ENCODE data around the gene EPM2AIP1.
"Not testable (repeated sequence)": the region's sequence is repeated elsewhere in the genome, so short reads cannot be mapped to it uniquely, and the experiment has no call there.

Gene EPM2AIP1

DNA sequence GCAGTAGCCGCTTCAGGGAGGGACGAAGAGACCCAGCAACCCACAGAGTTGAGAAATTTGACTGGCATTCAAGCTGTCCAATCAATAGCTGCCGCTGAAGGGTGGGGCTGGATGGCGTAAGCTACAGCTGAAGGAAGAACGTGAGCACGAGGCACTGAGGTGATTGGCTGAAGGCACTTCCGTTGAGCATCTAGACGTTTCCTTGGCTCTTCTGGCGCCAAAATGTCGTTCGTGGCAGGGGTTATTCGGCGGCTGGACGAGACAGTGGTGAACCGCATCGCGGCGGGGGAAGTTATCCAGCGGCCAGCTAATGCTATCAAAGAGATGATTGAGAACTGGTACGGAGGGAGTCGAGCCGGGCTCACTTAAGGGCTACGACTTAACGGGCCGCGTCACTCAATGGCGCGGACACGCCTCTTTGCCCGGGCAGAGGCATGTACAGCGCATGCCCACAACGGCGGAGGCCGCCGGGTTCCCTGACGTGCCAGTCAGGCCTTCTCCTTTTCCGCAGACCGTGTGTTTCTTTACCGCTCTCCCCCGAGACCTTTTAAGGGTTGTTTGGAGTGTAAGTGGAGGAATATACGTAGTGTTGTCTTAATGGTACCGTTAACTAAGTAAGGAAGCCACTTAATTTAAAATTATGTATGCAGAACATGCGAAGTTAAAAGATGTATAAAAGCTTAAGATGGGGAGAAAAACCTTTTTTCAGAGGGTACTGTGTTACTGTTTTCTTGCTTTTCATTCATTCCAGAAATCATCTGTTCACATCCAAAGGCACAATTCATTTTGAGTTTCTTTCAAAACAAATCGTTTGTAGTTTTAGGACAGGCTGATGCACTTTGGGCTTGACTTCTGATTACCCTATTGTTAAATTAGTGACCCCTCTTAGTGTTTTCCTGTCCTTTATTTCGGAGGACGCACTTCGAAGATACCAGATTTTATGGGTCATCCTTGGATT, 674 bp upstream of the EPM2AIP1 start, which contains the start of gene MLH1:
Gene MLH1, plus strand, starts transcription at position 193 of the 958 bp plus-strand sequence. Its CDS starts 30 bp downstream, at position 223.
- in situ Hi-C loops (cut with MboI; ENCODE audit: low sequenced_read_pairs): no loop called here

DNA sequence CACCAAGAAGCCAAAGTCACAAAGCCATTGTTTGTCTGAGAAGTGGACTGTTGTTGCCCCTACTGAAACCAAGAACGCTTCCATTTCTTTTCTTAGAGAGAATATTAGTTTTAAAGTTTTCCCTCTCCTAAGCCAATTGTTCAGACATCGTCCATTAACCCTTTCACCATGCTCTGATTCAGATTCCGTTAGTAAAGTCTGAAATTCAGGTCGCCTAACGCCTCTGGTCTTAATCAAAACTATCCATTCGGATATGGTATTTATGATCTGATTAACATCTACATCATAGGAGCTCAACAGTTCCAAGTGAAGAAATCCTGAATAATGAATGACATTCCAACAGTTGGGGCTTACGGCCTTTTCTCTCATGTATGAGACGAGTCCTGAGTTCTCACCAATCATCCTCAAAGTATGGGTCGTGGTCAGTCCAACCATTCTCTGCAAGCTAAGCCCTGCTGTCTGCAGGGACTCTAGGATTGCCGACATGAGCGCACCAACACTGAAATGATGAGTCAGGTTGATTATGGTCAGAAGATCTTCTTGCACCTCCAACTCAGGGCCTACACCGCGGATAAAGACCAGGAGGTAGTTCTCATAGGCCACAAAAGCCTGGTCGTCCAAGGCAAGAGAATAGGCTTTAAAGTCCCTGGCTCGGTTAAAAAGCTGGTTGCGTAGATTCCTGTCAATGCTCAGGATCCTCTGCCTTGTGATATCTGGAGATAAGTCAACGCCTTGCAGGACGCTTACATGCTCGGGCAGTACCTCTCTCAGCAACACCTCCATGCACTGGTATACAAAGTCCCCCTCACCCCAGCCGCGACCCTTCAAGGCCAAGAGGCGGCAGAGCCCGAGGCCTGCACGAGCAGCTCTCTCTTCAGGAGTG, 767 bp downstream of the EPM2AIP1 start:
- in situ Hi-C loops (cut with MboI; ENCODE audit: low sequenced_read_pairs): no loop called here

DNA sequence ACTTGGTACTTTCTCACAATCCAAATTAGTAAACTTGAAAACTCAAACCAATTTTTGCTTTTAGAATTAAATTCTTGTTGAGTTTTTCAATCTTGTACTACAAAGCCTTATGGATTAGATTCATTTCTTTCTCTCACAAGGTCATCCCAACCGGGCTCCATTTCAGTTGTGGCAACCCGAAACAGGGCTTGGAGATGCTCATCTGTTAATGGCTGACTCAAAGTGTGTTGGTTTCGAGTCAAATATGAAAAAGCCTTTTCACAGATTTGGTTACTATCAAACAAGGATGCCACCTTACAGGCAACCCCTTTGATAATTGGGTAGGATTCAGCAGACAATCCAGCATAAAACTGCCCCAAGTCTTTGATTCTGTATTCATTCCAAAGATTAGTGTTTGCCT, 1.8 kb downstream of the EPM2AIP1 start:
- in situ Hi-C loops (cut with MboI; ENCODE audit: low sequenced_read_pairs): no loop called here

DNA sequence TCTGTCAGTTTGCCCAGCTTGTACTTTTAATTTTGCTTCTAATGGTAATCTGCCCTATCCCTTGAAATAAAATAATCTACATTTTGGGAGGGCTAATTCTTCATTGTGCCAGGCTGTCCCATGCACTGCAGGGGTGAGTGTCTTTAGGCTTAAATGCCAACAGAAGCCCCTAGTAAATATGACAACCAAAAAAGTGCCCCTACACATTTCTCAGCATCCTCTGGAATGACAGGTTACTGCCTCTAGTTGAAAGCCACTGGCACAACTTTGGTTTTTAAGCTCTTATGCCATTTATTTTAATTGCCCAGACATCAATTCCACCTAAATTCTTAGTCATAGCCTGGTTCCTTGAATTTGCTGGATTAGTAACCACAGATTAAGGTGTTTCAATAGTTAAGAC, 3.4 kb downstream of the EPM2AIP1 start:
- in situ Hi-C loops (cut with MboI; ENCODE audit: low sequenced_read_pairs): no loop called here

DNA sequence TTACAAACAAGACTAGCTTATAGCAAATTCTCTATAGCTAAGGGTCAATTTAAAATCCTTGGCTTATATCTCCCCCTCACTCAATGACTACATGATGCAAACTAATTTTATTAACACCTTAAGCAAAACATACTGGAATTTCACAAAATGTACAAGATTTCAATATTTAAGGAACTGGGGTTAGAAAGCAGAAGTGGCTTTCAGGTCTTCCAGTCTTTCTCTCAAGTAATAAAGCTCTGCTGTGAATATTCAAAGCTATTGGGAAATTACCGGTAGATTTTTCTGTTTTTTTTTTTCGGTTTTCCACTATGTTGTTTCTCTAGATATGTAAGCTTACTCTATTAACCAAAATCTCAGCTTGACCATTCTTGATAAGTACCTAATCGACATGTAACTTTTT, 3.9 kb downstream of the EPM2AIP1 start:
- in situ Hi-C loops (cut with MboI; ENCODE audit: low sequenced_read_pairs): no loop called here

DNA sequence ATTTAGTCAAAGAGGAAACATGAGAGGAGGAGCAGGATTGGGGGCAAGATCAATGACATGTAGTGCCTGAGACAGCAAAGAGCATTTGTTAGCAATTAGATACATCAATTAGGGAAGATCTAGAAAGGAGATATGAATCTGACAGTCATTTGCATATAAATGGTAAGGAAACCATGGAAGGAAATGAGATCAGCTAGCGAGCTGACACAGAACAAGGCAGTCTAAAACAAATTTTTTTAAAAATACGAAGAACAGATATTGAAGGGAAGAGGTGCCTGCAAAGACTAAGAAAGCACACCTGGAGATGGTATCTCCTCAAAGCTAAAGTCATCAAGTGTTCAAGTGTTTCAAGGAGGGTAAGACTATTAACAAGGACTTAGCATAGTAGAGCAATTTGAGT, 4.6 kb downstream of the EPM2AIP1 start:
- in situ Hi-C loops (cut with MboI; ENCODE audit: low sequenced_read_pairs): no loop called here

DNA sequence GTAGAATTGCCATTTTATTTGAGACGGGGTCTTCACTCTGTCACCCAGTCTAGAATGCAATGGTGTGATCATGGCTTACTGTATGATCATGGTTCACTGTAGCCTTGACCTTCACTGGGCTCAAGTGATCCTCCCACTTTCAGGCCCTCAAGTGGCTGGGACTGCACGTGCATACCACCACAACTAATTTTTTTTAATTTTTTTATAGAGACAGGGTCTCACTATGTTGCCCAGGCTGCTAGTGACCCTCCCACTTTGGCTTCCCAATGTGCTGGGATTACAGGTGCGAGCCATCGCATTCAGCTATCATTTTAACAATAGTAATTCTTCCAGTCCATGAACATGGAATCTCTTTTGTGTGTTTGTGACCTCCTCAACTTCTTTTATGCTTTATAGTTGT, 11.9 kb downstream of the EPM2AIP1 start:
- in situ Hi-C loops (cut with MboI; ENCODE audit: low sequenced_read_pairs): no loop called here

DNA sequence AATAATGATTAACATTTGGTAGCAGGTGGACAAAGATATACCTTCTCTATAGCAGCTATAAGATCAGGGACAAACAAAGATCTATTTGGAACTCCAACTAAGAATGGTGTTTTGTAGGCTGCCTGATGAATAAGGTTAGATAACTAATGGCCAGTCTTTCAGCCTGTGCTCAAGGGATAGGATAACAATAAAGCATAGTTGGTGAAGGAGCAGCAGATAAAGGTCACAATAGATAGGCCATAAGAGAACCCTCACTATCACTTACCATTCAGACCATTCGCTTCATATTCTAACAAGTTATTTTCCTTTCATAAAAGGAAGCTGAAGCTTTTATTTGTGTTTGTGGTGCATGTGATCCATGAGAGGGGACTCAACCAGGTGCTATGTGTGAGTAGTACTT, 19.8 kb downstream of the EPM2AIP1 start:
- in situ Hi-C loops (cut with MboI; ENCODE audit: low sequenced_read_pairs): no loop called here

DNA sequence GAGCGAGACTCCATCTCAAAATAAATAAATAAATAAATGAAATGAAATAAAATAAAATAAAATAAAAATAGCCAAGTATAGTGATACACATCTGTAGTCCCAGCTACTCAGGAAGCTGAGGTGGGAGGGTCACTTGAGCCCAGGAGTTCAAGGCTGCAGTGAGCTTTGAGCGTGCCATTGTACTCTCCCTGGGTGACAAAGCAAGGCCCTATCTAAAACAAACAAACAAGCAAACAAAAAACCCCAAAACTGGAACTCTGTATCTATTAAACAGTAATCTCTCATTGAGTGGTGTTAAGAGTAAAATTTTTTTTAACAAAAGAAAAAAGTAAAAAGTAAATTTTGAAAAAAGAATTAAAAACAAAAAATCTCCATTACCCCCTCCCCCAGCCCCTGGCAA, 20.8 kb downstream of the EPM2AIP1 start:
- in situ Hi-C loops (cut with MboI; ENCODE audit: low sequenced_read_pairs): no loop called here

DNA sequence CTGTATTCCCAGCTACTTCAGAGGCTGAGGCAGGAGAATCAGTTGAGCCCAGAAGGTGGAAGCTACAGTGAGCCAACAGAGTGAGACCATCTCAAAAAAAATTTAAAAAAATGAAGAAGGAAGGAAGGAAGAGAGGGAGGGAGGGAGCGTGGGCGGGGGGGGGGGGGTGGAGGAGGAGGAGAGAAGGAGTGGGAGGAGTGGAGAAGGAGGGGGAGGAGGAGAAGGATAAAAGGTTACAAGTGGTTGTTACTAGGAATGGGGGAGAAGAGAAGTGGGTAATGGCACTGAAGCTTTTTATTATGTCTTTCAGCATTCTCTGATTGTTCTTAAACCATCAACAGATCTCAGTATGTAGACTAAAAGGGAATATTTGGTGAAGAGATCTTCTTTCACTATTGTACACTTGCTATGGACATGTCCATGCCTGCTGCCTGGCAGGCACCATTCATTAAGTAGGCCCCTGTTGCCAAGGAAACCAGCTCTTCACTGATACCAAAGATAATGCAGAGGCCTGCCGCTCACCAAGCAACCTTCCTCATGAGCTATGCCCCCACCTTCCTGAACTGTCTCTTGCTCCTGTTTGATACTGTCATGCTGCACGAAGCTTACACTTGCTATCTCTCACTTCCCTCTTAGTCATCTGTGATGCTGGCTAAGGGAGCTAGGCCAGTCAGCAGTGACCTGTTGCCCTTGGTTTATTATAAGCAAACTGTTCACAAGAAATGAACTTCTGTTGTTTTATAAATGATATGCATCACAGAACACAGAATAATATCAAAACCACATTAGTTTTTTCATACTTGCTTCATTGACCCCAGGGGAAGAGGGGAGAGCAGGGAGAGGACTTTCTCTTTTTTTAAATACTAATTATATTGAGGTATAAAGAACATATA, 23.1 kb downstream of the EPM2AIP1 start:
- in situ Hi-C loops (cut with MboI; ENCODE audit: low sequenced_read_pairs): no loop called here

DNA sequence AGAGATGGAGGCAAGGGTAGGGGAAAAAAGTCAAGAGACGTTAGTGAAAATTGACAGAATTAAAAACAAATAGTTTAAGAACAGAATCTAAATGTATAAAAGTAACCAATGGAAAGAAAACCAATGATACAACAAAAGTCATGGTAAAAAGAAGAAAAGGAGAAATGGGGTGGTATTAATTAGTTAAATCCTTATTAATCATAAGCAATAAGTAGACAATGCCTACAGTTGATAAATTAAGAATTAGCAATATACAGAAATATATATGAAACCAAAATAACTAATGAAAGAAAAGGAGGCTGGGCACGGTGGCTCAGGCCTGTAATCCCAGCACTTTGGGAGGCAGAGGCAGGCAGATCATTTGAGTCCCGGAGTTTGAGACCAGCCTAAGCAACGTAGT, 23.8 kb downstream of the EPM2AIP1 start:
- in situ Hi-C loops (cut with MboI; ENCODE audit: low sequenced_read_pairs): no loop called here

DNA sequence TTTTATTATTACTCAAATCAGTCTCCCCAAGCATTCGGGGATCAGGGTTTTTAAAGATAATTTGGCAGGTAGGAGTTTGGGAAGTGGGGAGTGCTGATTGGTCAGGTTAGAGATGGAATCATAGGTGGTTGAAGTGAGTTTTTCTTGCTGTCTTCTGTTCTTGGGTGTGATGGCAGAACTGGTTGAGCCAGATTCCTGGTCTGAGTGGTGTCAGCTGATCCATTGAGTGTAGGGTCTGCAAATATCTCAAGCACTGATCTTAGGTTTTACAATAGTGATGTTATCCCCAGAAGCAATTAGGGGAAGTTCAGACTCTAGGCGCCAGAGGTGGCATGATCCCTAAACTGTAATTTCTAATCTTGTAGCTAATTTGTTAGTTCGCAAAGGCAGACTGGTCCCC, 27.5 kb downstream of the EPM2AIP1 start:
- in situ Hi-C loops (cut with MboI; ENCODE audit: low sequenced_read_pairs): no loop called here

DNA sequence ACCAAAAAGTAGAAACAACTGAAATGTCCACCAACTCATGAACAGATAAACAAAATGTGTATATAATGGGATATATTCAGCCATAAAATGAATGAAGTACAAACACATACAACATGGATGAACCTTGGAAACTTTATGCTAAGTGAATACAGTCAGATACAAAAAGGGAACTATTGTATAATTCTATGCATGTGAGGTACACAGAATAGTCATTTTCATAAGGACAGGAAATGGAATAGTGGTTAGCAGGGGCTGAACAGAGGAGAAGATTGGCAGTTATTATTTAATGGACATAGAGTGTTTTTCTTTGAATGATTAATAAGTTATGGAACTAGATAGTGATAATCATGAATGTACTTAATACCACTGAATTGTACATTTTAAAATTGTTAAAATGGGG, 28.1 kb downstream of the EPM2AIP1 start:
- in situ Hi-C loops (cut with MboI; ENCODE audit: low sequenced_read_pairs): no loop called here

DNA sequence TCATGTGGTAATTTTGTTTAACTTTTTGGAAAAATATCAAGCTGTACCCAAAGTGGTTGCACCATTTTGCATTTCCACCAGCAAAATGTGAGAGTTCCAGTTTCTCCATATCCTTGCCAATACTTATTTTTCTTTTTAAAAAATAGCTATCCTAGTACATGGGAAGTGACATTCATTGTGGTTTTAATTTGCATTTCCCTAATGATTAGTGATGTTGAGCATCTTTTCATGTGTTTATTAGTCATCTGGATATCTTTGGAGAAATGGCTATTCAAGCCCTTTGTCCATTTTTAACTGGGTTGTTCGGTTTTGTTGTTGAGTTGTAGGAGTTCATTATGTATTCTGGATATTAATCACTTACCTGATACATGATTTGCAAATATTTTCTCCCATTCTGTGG, 28.6 kb downstream of the EPM2AIP1 start:
- in situ Hi-C loops (cut with MboI; ENCODE audit: low sequenced_read_pairs): no loop called here

DNA sequence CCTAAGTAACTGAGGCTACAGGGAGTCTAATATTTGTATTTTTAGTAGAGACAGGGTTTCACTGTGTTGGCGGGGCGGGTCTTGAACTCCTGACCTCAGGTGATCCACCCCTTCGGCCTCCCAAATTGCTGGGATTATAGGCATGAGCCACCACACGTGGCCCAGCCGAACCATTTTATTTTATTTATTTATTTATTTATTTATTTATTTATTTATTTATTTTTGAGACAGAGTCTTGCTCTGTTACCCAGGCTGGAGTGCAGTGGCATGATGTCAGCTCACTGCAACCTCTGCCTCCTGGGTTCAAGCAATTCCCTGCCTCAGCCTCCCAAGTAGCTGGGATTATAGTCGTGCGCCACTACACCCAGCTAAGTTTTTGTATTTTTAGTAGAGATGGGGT, 29.9 kb downstream of the EPM2AIP1 start:
- in situ Hi-C loops (cut with MboI; ENCODE audit: low sequenced_read_pairs): not testable (repeated sequence)

DNA sequence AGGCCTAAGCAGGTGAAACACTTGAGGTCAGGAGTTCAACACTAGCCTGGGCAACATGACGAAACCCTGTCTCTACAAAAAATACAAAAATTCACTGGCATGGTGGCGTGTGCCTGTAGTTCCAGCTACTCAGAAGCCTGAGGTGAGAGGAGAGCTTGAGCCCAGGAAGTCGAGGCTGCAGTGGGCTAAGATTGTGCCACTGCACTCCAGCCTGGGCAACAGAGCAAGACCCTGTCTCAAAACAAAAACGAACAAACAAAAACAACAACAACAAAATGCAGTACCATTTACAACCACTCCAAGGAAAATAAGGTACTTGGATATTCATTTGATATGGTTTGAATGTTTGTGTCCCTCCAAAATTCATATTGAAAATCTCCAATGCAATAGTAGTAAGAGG, 32.4 kb downstream of the EPM2AIP1 start:
- in situ Hi-C loops (cut with MboI; ENCODE audit: low sequenced_read_pairs): no loop called here

DNA sequence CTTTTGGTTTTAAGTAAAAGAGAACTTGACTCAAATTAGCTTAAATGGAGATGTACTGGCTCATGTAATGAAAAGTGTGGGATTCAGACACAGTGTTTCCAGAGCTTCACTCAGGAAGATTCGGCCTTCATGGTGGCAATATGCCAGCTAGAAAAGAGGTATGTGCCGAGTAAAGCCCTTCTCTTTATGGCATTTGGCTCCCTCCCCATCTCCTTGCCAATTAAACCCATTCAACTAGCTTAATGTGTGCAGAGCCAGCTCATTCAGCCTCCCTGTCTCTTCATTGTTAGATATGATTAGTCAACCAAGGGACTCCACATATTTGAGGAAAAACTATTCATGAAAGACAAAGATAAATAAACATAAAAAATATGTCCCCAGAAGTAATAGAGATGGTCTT, 33.1 kb downstream of the EPM2AIP1 start:
- in situ Hi-C loops (cut with MboI; ENCODE audit: low sequenced_read_pairs): no loop called here

DNA sequence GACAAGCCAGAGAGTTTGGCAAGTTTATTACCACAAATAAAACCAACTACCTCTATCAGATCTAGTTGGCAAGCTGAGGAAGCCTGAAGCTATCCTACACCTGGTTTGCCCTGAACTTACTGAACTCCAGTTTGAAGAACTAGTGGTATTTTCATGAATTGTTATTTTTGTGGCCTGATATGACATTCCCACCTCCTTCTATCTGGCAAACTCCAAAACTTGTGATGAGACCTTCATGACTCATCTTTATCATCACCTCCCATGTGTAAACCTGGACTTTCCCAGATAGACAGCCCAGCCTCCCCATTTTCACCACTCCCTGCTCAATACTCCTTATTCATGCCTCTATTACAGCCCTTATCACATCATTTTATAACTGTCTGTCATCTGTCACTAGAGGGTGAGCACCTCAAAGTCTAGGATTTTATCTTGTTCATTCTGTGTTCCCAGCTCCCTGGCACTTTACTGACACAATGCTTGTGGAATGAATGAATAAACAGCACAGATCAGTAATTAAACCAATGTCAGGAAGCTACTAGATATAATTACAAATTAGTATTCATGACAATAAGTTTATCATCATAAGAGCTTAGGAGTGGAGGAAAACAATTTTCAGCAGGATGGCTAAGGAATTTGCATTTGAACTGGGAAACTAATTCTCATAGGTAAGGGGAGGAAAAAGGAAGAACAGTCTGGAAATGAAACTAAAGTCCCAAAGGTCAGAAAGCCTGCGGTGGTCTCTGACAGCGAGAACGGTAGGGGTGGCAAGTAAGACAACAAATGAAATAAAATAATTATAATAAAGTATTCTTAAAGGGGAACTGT, 34.9 kb downstream of the EPM2AIP1 start:
- in situ Hi-C loops (cut with MboI; ENCODE audit: low sequenced_read_pairs): no loop called here

DNA sequence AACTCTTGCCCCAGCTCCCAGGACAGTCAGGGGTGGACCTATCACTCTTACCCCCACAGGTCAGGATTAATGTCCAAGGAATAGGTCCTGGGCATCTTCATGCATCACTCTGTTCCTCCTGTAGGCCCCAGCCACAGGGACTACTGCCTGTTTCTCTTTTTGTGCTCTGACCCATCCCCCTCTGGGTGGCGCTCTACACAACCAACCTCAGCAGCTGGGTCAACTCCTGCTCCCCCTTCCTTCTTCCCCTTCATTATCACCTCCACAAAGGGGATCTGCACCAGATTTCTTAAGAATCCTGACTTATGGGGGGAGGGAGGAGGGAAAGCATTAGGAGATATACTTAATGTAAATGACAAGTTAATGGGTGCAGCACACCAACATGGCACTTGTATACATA, 35.9 kb downstream of the EPM2AIP1 start:
- in situ Hi-C loops (cut with MboI; ENCODE audit: low sequenced_read_pairs): no loop called here

DNA sequence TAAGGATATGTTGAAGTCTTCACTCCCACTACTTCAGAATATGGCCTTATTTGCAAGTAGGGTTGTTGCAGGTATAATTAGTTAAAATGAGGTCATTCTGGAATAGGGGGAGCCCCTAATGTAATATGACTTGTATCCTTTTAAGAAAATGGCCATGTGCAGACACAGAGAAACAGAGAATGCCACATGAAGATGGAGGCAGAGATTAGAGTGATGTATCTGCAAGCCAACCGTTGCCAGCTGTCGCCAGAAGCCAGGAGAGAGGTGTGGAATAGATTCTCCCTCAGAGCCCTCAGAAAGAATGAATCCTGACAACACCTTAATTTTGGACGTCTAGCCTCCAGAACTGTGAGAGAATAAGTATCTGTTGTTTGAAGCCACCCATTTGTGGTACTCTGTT, 36.8 kb downstream of the EPM2AIP1 start:
- in situ Hi-C loops (cut with MboI; ENCODE audit: low sequenced_read_pairs): no loop called here

All from HL-60/S4 treated with retinoic acid at 250 ng/mL for 4 days and 3 days (cell line).